ENCODE data around the gene YEATS2. TPM values are rescaled to one million over a fixed set of nuclear protein-coding genes. Genes with fewer than 3 reads are reported as not detected.

YEATS2 gene
- total RNA-seq, 4 donors from 2014 or later = 15.4 to 54.7 (median 40.6) TPM

DNA sequence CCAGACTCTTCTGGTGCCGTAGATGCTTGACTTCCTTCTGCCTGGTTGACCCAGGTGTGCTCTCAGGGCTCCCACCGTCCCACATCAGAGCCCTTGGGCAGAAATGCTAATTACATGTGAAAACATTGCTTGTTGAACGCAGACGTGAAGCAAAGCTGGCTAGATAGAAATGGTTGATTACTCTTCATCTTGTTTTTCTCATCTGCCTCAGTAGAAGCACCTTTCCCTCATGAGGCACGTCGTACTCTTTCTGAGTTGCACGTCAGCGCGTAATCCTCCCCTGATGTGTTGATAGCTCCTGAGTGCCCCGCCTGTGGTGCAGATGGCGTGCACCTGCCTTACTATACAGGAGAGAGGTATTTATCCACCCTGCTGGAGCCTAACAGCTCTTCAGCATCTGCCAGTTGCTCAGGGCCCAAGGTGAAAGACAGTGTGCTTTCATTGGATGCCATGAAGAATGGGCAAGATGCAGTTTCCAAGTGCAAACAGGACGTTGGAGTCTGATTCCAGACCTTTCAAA lies 109.7 kb downstream of the YEATS2 start:
- DNase-seq = no peak
- Histone ChIP-seq H3K27ac (no peak overlapping the region), H3K9me3 (no peaks in the 10 kb centered on the region), H3K36me3 (no peaks in the 10 kb centered on the region), H3K4me3 (no peak overlapping the region), H3K27me3 (no peaks in the 10 kb centered on the region), H3K4me1 (no peaks in the 10 kb centered on the region)
- TF ChIP-seq, protein P1, sequence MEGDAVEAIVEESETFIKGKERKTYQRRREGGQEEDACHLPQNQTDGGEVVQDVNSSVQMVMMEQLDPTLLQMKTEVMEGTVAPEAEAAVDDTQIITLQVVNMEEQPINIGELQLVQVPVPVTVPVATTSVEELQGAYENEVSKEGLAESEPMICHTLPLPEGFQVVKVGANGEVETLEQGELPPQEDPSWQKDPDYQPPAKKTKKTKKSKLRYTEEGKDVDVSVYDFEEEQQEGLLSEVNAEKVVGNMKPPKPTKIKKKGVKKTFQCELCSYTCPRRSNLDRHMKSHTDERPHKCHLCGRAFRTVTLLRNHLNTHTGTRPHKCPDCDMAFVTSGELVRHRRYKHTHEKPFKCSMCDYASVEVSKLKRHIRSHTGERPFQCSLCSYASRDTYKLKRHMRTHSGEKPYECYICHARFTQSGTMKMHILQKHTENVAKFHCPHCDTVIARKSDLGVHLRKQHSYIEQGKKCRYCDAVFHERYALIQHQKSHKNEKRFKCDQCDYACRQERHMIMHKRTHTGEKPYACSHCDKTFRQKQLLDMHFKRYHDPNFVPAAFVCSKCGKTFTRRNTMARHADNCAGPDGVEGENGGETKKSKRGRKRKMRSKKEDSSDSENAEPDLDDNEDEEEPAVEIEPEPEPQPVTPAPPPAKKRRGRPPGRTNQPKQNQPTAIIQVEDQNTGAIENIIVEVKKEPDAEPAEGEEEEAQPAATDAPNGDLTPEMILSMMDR (IDR thresholded peaks at IDR 0.05) = no peak
- TF ChIP-seq POLR2A (IDR thresholded peaks at IDR 0.05) = no peak
- intact Hi-C loops (cut with DNase I; ENCODE audit: low total_unique reads) = no loop called here

DNA sequence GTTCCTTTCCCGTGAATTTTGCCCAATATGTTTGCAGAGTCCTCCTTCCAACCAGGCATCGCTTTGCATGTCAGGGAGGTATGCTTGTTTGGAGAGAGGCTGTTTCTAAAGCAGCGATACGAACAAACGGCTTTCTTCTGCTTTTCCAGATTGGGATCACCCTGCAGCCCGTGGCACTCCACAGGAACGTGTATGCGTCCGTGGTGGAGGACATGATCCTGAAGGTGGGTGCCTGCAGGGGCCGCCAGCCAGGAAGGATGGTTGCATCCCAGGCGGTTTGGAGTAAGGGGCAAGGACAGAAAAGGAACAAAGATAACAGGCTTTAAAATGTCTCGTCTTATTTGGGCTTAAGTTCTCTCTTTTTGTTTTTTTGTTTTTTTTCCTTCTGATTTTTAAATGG lies 110.3 kb downstream of the YEATS2 start:
- Histone ChIP-seq H3K9me3 (no peaks in the 10 kb centered on the region), H3K36me3 (no peaks in the 10 kb centered on the region), H3K4me3 (no peak overlapping the region), H3K27ac (no peak overlapping the region), H3K27me3 (no peaks in the 10 kb centered on the region), H3K4me1 (no peaks in the 10 kb centered on the region)
- TF ChIP-seq, protein P1 (IDR thresholded peaks at IDR 0.05) = no peak
- no peak for TF ChIP-seq POLR2A (IDR thresholded peaks at IDR 0.05)
- no peak for DNase-seq
- intact Hi-C loops (cut with DNase I; ENCODE audit: low total_unique reads) = no loop called here

DNA sequence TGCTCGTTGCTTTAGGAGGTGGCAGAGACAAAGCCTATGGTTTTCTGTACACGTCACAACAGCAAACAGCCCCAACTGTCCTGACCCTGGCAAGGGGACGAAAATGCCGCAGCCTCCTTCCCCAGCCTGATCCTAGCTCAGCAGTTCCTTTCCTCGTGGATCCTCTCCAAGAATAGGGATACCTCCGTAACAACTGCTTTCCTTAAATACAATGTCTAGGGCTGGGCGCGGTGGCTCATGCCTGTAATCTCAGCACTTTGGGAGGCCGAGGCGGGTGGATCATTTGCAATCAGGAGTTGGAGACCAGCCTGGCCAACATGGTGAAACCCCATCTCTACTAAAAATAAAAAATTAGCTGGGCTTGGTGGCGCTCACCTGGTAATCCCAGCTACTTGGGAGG lies 110.8 kb downstream of the YEATS2 start:
- Histone ChIP-seq H3K4me1 (no peaks in the 10 kb centered on the region), H3K9me3 (no peaks in the 10 kb centered on the region), H3K27me3 (no peaks in the 10 kb centered on the region), H3K27ac (no peak overlapping the region), H3K36me3 (no peaks in the 10 kb centered on the region), H3K4me3 (no peak overlapping the region)
- intact Hi-C loops (cut with DNase I; ENCODE audit: low total_unique reads) = no loop called here
- TF ChIP-seq, protein P1 (IDR thresholded peaks at IDR 0.05) = no peak
- TF ChIP-seq POLR2A (IDR thresholded peaks at IDR 0.05) = no peak
- DNase-seq = no peak

DNA sequence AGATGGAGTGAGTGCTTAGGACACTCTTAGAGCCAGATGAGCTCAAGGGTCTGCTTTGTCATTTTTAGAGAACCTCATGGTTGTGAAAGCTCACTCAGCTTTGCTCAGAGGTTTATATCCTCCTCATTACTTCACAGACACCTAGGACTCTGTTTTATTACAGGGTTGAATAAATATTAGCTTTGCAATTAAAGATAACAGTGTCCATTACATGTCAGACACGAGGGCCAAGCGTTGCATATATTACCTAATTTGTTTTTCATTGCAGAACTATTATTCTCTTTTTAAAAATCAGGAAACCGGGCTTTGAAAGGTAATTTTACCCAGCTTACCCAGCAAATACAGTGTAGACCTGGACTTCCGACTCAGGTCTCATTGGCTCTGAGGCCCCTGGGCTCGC lies 111.7 kb downstream of the YEATS2 start:
- Histone ChIP-seq H3K4me3 (no peak overlapping the region), H3K27ac (no peak overlapping the region), H3K9me3 (no peaks in the 10 kb centered on the region), H3K4me1 (no peaks in the 10 kb centered on the region), H3K36me3 (no peaks in the 10 kb centered on the region), H3K27me3 (no peaks in the 10 kb centered on the region)
- no peak for DNase-seq
- intact Hi-C loops (cut with DNase I; ENCODE audit: low total_unique reads) = no loop called here
- no peak for TF ChIP-seq POLR2A (IDR thresholded peaks at IDR 0.05)
- TF ChIP-seq, protein P1 (IDR thresholded peaks at IDR 0.05) = no peak

DNA sequence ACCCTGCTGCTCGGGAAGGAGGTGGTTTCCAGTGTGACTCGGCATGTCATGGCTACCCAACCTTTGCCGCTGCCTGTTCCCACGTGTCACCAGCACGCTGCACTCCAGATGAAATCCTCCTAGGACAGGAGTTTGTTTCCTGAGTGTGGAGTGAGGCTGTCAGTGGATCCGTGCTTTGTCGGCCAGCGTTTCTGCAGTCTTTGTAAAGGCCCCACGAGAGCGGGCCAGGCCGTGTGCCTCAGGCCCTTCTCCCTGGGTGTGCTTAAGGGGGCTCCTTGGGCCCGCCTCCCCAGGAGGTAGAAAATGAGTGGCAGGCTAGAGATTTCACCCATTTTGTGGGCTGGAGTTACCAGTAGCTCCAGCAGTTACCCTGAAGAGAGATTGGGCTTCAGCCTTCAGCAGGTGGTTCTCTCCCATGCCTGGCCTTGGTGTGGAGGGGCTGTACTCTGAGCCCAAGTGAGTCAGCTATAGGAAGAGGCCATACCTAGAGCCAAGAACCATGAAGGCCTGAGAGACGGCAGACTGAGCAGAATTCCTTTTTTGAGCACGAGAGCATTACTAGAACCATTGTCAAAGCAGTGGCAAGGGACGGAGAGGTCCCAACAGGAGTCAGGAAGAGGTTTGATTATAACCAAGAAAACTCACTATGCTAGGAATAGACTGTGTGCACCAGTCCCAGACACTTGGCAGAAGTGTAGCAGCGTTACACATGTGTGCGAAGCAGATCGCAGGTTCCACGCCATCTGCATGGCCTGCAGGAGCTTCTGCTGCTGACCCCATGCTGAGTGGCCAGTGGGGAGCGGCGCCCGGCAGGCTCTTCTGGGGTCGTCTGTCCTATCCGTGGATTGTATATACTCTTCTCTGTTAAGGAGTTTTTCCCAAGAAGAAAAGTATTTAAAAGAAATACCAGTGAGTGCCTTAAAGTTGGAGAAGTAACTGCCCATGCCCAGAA lies 113.3 kb downstream of the YEATS2 start:
- no peak overlapping the region for H3K27ac ChIP-seq
- DNase-seq = no peak
- no peaks in the 10 kb centered on the region for H3K27me3 ChIP-seq
- TF ChIP-seq POLR2A (IDR thresholded peaks at IDR 0.05) = no peak
- TF ChIP-seq, protein P1 (IDR thresholded peaks at IDR 0.05) = no peak
- no peaks in the 10 kb centered on the region for H3K36me3 ChIP-seq
- no peaks in the 10 kb centered on the region for H3K4me1 ChIP-seq
- intact Hi-C loops (cut with DNase I; ENCODE audit: low total_unique reads) = no loop called here
- H3K4me3 ChIP-seq = no peak overlapping the region
- H3K9me3 ChIP-seq = no peaks in the 10 kb centered on the region

Measured in uterus (tissue), 4 donors.